ENCODE results near the gene PTRH1. TPM values are rescaled to one million over a fixed set of nuclear protein-coding genes. Genes with fewer than 3 reads are reported as not detected.
A peak's percentile ranks its signal among the peaks of the same experiment; 100 is the strongest.

Gene PTRH1
- total RNA-seq, 1 experiment from 2014 or later = 15.1 TPM

- no peak overlapping the region for H3K27ac Mint-ChIP-seq (ENCODE audit: unreplicated experiment)
- no peak overlapping the region for H3K4me3 Mint-ChIP-seq (ENCODE audit: low read depth, unreplicated experiment)
- peaks cover 5% of the 10 kb centered on the region for H3K36me3 Mint-ChIP-seq (ENCODE audit: insufficient read depth, unreplicated experiment)
- H3K27me3 Mint-ChIP-seq (ENCODE audit: unreplicated experiment) = peaks cover 52% of the 10 kb centered on the region
- TF ChIP-seq CTCF (IDR thresholded peaks at IDR 0.05; ENCODE audit: unreplicated experiment) = no peak
- intact Hi-C loops (cut with micrococcal nuclease; ENCODE audit: unreplicated experiment) = no loop called here
- BruUV-seq (replicated peaks) = no TSS peak
- no peaks in the 10 kb centered on the region for H3K4me1 Mint-ChIP-seq (ENCODE audit: low read depth, unreplicated experiment)
- CTCF ChIA-PET = no interaction called here
- no peaks in the 10 kb centered on the region for H3K9me3 Mint-ChIP-seq (ENCODE audit: low read depth, unreplicated experiment)
- no peak for DNase-seq
These were observed 38.9 kb upstream of the PTRH1 start for GRCh38 chr9:127754099-127755060.

GRCh38 chr9:127753622-127754021 lies 38.2 kb upstream of the PTRH1 start:
- no TSS peak for BruUV-seq (replicated peaks)
- no peaks in the 10 kb centered on the region for H3K9me3 Mint-ChIP-seq (ENCODE audit: low read depth, unreplicated experiment)
- peaks cover 5% of the 10 kb centered on the region for H3K36me3 Mint-ChIP-seq (ENCODE audit: insufficient read depth, unreplicated experiment)
- H3K27ac Mint-ChIP-seq (ENCODE audit: unreplicated experiment) = no peak overlapping the region
- CTCF ChIA-PET = interaction anchor here (0.5 to 0.6 kb wide), 2 partner anchors 265 to 886 kb away, joined by 3 to 5 read pairs; no protein-coding TSS in a partner anchor
- no peak for TF ChIP-seq CTCF (IDR thresholded peaks at IDR 0.05; ENCODE audit: unreplicated experiment)
- intact Hi-C loops (cut with micrococcal nuclease; ENCODE audit: unreplicated experiment) = no loop called here
- H3K27me3 Mint-ChIP-seq (ENCODE audit: unreplicated experiment) = peaks cover 59% of the 10 kb centered on the region
- no peak for DNase-seq
- H3K4me3 Mint-ChIP-seq (ENCODE audit: low read depth, unreplicated experiment) = no peak overlapping the region
- no peaks in the 10 kb centered on the region for H3K4me1 Mint-ChIP-seq (ENCODE audit: low read depth, unreplicated experiment)

- H3K36me3 Mint-ChIP-seq (ENCODE audit: insufficient read depth, unreplicated experiment) = peaks cover 5% of the 10 kb centered on the region
- CTCF ChIA-PET = interaction anchor here (0.5 to 0.6 kb wide), 2 partner anchors 265 to 885 kb away, joined by 3 to 5 read pairs; no protein-coding TSS in a partner anchor
- H3K27me3 Mint-ChIP-seq (ENCODE audit: unreplicated experiment) = peaks cover 64% of the 10 kb centered on the region
- H3K9me3 Mint-ChIP-seq (ENCODE audit: low read depth, unreplicated experiment) = no peaks in the 10 kb centered on the region
- H3K4me3 Mint-ChIP-seq (ENCODE audit: low read depth, unreplicated experiment) = no peak overlapping the region
- TF ChIP-seq CTCF (IDR thresholded peaks at IDR 0.05; ENCODE audit: unreplicated experiment) = no peak
- no peak overlapping the region for H3K27ac Mint-ChIP-seq (ENCODE audit: unreplicated experiment)
- no TSS peak for BruUV-seq (replicated peaks)
- DNase-seq = no peak
- intact Hi-C loops (cut with micrococcal nuclease; ENCODE audit: unreplicated experiment) = no loop called here
- H3K4me1 Mint-ChIP-seq (ENCODE audit: low read depth, unreplicated experiment) = no peaks in the 10 kb centered on the region
These were observed 37.7 kb upstream of the PTRH1 start for GRCh38 chr9:127753148-127753547.

DNA sequence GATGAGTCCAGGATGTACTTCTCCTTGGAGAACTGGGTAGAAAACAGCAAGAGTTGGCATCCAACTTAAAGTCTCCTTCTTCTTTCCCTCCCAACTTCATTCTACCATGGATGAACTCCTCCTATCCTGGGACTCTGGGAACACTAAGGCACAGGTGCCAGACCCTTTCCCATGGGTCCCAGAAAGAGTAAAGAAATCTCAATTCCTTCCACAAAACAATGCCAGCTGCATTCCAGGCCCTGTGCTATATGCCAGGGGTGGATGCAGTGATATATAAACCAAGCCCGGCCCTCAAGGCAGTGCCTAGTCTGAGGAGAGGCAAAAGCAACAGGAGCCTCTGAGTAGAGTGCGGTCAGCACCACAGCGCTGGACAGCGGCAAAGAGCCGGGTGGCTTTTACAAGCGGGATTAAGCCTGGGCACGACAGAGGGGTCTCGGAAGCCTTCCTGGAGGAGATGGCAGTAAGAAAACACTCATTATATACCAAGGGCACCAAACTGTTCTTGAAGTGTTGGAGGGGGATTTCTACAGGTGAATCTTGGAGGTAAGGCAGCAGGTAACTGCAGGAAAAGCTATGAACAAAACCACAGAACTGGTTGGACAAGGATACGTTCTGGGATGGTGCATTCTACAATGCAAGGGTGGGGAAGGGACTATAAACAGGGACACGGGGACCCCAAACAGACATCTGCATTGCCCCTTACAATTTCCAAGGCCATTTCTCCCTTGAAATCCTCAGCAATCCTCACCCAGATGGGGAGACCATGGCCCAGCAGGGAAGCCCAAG lies 36.0 kb upstream of the PTRH1 start:
- Mint-ChIP-seq H3K9me3 (ENCODE audit: low read depth, unreplicated experiment) (no peaks in the 10 kb centered on the region), H3K36me3 (ENCODE audit: insufficient read depth, unreplicated experiment) (peaks cover 5% of the 10 kb centered on the region), H3K27ac (ENCODE audit: unreplicated experiment) (no peak overlapping the region), H3K27me3 (ENCODE audit: unreplicated experiment) (peaks cover 80% of the 10 kb centered on the region), H3K4me1 (ENCODE audit: low read depth, unreplicated experiment) (no peaks in the 10 kb centered on the region), H3K4me3 (ENCODE audit: low read depth, unreplicated experiment) (no peak overlapping the region)
- BruUV-seq (replicated peaks) = no TSS peak
- peak; percentile 15 for DNase-seq
- intact Hi-C loops (cut with micrococcal nuclease; ENCODE audit: unreplicated experiment) = no loop called here
- TF ChIP-seq CTCF (IDR thresholded peaks at IDR 0.05; ENCODE audit: unreplicated experiment) = no peak
- CTCF ChIA-PET = interaction anchor here (0.6 to 0.9 kb wide), 2 partner anchors 17 to 62 kb away, joined by 3 read pairs; partner anchors contain the start of gene TOR2A
